Left ventricle myocardium inferior (tissue), 1 donor: ENCODE data around the gene FGD5. TPM values are rescaled to one million over a fixed set of nuclear protein-coding genes. Genes with fewer than 3 reads are reported as not detected.

Experiments used
- DNase-seq: peaks from one replicate; pipeline ENCODE4 v3.0.0-alpha.2; 2020
- H3K27ac ChIP-seq: fragments of 200-600 bp; replicated peaks from 2 replicates; pipeline ENCODE4 v1.8.0; 2021
- H3K27me3 ChIP-seq: fragments of 200-600 bp; 2 replicates; pipeline ENCODE4 v1.8.0; 2021; ENCODE audit warnings: low read depth
- H3K36me3 ChIP-seq: fragments of 200-600 bp; 2 replicates; pipeline ENCODE4 v1.8.0; 2021
- H3K4me1 ChIP-seq: fragments of 200-600 bp; 2 replicates; pipeline ENCODE4 v1.8.0; 2021
- H3K4me3 ChIP-seq: fragments of 200-600 bp; 2 replicates; pipeline ENCODE4 v1.8.0; 2021; ENCODE audit warnings: mild to moderate bottlenecking, moderate library complexity
- H3K9me3 ChIP-seq: fragments of 200-600 bp; replicated peaks from 2 replicates; pipeline ENCODE4 v1.8.0; 2021
- intact Hi-C: fragments of 100-400 bp; cut with micrococcal nuclease; formaldehyde crosslinking; loops from one replicate; pipeline ENCODE4 v1.11.0; 2022
- total RNA-seq: library from RNA; stranded (reverse); fragmentation: NEBNext Ultra II Directional; extraction: Animal tissue kit (Norgen Biotek cat#: 25700); gene quantifications from one replicate; pipeline ENCODE4 v1.2.1, GENCODE V29; 2021
- TF ChIP-seq, protein P1 (sequence below): fragments of 200-600 bp; IDR thresholded peaks from 2 replicates; pipeline ENCODE4 v1.8.0; 2021; ENCODE audit warnings: antibody characterized with exemption, mild to moderate bottlenecking, borderline replicate concordance
- donor health status: DM: no; HTN: yes; CAD: no; lungs with severe emphysema.

The FGD5 gene
- total RNA-seq, 1 donor from 2014 or later: 13.9 TPM

DNA sequence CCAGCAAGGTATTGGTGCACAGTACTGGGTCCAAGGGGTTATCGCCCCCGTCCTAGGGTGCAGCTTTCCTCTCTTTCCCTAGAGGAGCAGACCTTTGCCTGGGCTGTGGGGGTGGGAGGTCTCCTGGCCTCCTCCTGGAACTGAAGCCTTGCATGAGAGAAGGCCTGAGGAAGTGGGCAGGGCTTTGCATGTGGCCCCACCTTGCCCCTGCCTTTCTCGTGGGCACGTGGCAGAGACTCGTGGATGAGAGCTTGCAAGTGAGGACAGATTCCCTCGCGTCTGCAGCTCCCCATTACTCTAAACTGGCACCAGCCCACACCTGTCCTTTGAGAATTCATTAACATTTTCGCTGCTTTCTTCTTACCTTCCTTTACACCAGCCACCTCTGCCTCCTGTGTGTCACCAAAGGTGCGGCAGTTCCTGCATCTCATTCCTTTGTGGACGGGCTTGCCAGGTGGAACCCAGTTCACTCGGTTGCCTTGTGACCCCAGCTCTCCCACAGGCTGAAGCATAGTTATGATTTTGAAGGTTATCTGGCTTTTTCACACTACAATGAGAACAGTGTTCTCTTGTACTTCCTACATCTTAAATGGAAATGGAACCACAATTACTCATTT is 87.7 kb downstream of the FGD5 start:
- intact Hi-C loops: no loop called here
- Histone ChIP-seq H3K27ac (peak overlapping the region; percentile 48), H3K9me3 (peaks cover 11% of the 10 kb centered on the region), H3K27me3 (no peaks in the 10 kb centered on the region), H3K4me3 (no peak overlapping the region), H3K4me1 (peaks cover 36% of the 10 kb centered on the region), H3K36me3 (peaks cover 15% of the 10 kb centered on the region)
- DNase-seq: no peak
- TF ChIP-seq, protein P1, sequence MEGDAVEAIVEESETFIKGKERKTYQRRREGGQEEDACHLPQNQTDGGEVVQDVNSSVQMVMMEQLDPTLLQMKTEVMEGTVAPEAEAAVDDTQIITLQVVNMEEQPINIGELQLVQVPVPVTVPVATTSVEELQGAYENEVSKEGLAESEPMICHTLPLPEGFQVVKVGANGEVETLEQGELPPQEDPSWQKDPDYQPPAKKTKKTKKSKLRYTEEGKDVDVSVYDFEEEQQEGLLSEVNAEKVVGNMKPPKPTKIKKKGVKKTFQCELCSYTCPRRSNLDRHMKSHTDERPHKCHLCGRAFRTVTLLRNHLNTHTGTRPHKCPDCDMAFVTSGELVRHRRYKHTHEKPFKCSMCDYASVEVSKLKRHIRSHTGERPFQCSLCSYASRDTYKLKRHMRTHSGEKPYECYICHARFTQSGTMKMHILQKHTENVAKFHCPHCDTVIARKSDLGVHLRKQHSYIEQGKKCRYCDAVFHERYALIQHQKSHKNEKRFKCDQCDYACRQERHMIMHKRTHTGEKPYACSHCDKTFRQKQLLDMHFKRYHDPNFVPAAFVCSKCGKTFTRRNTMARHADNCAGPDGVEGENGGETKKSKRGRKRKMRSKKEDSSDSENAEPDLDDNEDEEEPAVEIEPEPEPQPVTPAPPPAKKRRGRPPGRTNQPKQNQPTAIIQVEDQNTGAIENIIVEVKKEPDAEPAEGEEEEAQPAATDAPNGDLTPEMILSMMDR: no peak

DNA sequence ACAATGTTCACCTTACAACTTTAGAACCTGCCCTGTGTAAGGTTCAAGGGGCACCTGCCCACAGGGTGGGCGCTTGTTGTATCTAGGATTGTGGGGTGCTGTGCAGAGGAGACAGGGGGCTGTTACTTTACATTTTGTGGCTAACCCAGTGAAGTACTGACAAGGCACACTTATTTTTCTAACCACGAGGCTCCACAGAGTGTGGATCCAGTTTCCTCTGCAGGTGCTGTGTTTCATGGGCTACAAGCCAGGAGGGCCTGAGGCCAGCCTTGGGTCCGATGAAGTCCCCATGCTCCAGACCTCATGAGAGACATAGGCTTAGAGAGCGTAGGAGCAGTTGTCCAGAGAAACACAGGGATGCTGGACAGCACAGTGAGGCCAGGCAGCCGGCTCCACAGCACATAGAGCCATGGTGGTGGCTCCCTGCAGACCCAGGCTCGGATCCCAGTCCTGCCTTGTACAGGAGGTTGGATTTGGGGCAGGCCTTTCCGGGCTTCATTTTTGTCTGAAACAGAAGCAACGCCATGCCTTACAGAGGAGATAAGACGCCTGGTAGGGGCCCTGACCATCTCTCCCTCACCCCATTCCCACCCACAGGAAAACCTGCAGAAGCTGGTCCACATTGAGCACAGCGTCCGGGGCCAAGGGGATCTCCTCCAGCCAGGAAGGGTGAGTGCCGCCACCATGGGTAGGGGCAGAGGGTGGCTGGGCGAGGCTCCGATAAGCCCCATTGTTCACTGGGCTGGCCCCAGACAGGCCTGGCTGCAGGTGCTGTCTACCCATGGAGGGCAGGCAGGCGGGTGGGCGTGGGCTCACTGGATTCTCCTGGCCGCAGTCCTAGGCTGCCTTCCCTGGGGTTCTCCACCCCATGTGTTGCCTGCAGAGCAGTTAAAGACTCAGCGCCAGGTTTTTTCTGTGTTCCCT is 88.5 kb downstream of the FGD5 start:
- H3K9me3 ChIP-seq: peaks cover 11% of the 10 kb centered on the region
- DNase-seq: peak; percentile 52
- intact Hi-C loops: no loop called here
- no peaks in the 10 kb centered on the region for H3K27me3 ChIP-seq
- TF ChIP-seq, protein P1: no peak
- no peak overlapping the region for H3K4me3 ChIP-seq
- peak overlapping the region; percentile 48 for H3K27ac ChIP-seq
- H3K4me1 ChIP-seq: peaks cover 33% of the 10 kb centered on the region
- peaks cover 20% of the 10 kb centered on the region for H3K36me3 ChIP-seq

- Histone ChIP-seq H3K4me3 (no peak overlapping the region), H3K27me3 (no peaks in the 10 kb centered on the region), H3K9me3 (peaks cover 11% of the 10 kb centered on the region), H3K27ac (no peak overlapping the region), H3K4me1 (peaks cover 25% of the 10 kb centered on the region), H3K36me3 (peaks cover 20% of the 10 kb centered on the region)
- TF ChIP-seq, protein P1: no peak
- intact Hi-C loops: no loop called here
- DNase-seq: no peak
Measured at GRCh38 chr3:14909250-14909649, 90.5 kb downstream of the FGD5 start.

GRCh38 chr3:14911651-14912050 is 92.9 kb downstream of the FGD5 start:
- peaks cover 11% of the 10 kb centered on the region for H3K36me3 ChIP-seq
- TF ChIP-seq, protein P1: no peak

GRCh38 chr3:14913071-14913925 is 94.5 kb downstream of the FGD5 start:
- Histone ChIP-seq H3K9me3 (no peaks in the 10 kb centered on the region), H3K27me3 (no peaks in the 10 kb centered on the region), H3K4me1 (peaks cover 12% of the 10 kb centered on the region), H3K36me3 (peaks cover 14% of the 10 kb centered on the region), H3K27ac (no peak overlapping the region), H3K4me3 (no peak overlapping the region)
- intact Hi-C loops: loop anchor here (5.0 kb wide), 1 partner anchor 236 kb away; the partner anchor contains the start of gene C3orf20
- DNase-seq: no peak
- TF ChIP-seq, protein P1: no peak

More at GRCh38 chr3:14911651-14912050, 92.9 kb downstream of the FGD5 start:
- peaks cover 29% of the 10 kb centered on the region for H3K4me1 ChIP-seq
- intact Hi-C loops: loop anchor here (5.0 kb wide), 1 partner anchor 234 kb away; the partner anchor contains the start of gene C3orf20
- H3K27me3 ChIP-seq: no peaks in the 10 kb centered on the region
- no peak overlapping the region for H3K27ac ChIP-seq
- no peaks in the 10 kb centered on the region for H3K9me3 ChIP-seq
- DNase-seq: no peak
- no peak overlapping the region for H3K4me3 ChIP-seq
